ENCODE data around the gene ARRB1.

GRCh38 chr11:75223954-75224643 lies 127.4 kb downstream of the ARRB1 start:
- TF ChIP-seq ZFX (IDR thresholded peaks at IDR 0.05) (no peak), EZH2 (IDR thresholded peaks at IDR 0.05) (no peak)
- TF ChIP-seq, protein P1, sequence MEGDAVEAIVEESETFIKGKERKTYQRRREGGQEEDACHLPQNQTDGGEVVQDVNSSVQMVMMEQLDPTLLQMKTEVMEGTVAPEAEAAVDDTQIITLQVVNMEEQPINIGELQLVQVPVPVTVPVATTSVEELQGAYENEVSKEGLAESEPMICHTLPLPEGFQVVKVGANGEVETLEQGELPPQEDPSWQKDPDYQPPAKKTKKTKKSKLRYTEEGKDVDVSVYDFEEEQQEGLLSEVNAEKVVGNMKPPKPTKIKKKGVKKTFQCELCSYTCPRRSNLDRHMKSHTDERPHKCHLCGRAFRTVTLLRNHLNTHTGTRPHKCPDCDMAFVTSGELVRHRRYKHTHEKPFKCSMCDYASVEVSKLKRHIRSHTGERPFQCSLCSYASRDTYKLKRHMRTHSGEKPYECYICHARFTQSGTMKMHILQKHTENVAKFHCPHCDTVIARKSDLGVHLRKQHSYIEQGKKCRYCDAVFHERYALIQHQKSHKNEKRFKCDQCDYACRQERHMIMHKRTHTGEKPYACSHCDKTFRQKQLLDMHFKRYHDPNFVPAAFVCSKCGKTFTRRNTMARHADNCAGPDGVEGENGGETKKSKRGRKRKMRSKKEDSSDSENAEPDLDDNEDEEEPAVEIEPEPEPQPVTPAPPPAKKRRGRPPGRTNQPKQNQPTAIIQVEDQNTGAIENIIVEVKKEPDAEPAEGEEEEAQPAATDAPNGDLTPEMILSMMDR (IDR thresholded peaks at IDR 0.05 in 2 of 3, conservative IDR thresholded peaks at IDR 0.05 in 1 of 3; ENCODE audit: borderline replicate concordance in 1 of 3, insufficient read depth in 1 of 3, low read depth in 2 of 3, low read length in 2 of 3) = peak in 2 of 3 experiments; percentile 25 to 37; a peak in 3 of 6 replicates
